ENCODE results near the gene NDUFA11.
"Not testable (repeated sequence)": the region's sequence is repeated elsewhere in the genome, so short reads cannot be mapped to it uniquely, and the experiment has no call there.

NDUFA11 gene

DNA sequence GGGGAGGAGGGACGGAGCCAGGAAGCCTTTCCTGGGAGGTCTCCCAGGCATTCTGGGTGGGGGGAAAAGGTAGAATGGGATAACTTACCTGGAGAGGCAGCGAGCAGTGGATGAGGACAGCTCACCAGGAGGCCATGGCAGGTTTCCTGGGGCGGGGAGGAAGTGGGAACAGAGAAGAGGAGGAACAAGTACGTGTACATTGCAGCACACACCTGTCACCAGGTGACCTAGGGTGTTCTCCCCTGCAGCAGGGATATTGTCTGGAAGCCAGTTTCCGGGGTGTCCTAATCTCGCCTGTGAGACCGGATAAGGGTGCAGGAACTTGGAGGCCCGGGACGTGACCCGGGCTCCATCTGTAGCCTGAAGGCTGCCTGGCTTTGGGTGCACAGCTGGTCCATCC, 52.3 kb downstream of the NDUFA11 start, which contains the start of gene FUT3:
Gene FUT3, minus strand, starts transcription at position 148 of the 400 bp plus-strand sequence.
- no peak for FAIRE-seq

GRCh38 chr19:5850743-5851293, 52.8 kb downstream of the NDUFA11 start:
- FAIRE-seq, result no peak

GRCh38 chr19:5850189-5850588, 53.4 kb downstream of the NDUFA11 start:
- FAIRE-seq, result no peak

DNA sequence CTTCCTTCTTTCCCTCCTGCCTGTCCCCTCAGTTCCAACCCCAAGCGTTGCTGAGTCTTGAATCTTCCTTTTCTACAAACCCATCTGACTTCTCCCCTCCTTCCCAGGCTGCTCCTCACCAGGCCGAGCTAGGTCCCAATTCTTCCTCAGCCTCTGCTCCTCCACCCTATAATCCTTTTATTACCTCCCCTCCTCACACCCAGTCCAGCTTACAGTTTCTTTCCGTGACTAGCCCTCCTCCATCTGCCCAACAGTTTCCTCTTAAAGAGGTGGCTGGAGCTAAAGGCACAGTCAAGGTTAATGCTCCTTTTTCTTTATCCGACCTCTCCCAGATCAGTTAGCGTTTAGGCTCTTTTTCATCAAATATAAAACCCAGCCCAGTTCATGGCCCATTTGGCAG, 55.0 kb downstream of the NDUFA11 start:
- FAIRE-seq, result not testable (repeated sequence)

GRCh38 chr19:5847846-5848245, 55.7 kb downstream of the NDUFA11 start:
- FAIRE-seq, result not testable (repeated sequence)
